MM.1S (cell line): ENCODE results near the gene ZNRF3.

Source experiments
- DNase-seq: peaks from one replicate; pipeline ENCODE4 v3.0.0-alpha.2; 2015
- H2AFZ ChIP-seq: fragments of 300-600 bp; sonication (generic); 2 replicates; pipeline ENCODE4 v1.6.0; 2016; ENCODE audit warnings: antibody characterized with exemption, low read length
- H3F3A ChIP-seq: fragments of 300-600 bp; sonication (generic); 2 replicates; pipeline ENCODE4 v1.6.1; 2016; ENCODE audit warnings: mild to moderate bottlenecking, antibody characterized with exemption, low read length, moderate library complexity, mixed read lengths; ENCODE audit not compliant: insufficient read depth
- H3K27ac ChIP-seq: fragments of 300-600 bp; sonication (generic); 2 replicates; pipeline ENCODE4 v1.5.1; 2016; ENCODE audit warnings: mild to moderate bottlenecking, low read length
- H3K27me3 ChIP-seq: fragments of 300-600 bp; sonication (generic); replicated peaks from 2 replicates; pipeline ENCODE4 v1.6.0; 2016; ENCODE audit warnings: low read length; ENCODE audit not compliant: insufficient read depth
- H3K36me3 ChIP-seq: fragments of 300-600 bp; sonication (generic); replicated peaks from 2 replicates; pipeline ENCODE4 v1.6.1; 2016; ENCODE audit warnings: mild to moderate bottlenecking, low read length, mixed read lengths; ENCODE audit not compliant: insufficient read depth
- H3K4me1 ChIP-seq: fragments of 300-600 bp; sonication (generic); 2 replicates; pipeline ENCODE4 v1.6.1; 2016; ENCODE audit warnings: low read length, mixed read lengths
- H3K4me2 ChIP-seq: fragments of 300-600 bp; sonication (generic); 2 replicates; pipeline ENCODE4 v1.6.0; 2016; ENCODE audit warnings: low read depth, low read length
- H3K4me3 ChIP-seq: fragments of 300-600 bp; sonication (generic); 2 replicates; pipeline ENCODE4 v1.5.1; 2016; ENCODE audit warnings: low read length, mixed read lengths
- H3K79me2 ChIP-seq: fragments of 300-600 bp; sonication (generic); 2 replicates; pipeline ENCODE4 v1.6.1; 2016; ENCODE audit warnings: mixed run types, low read length, mixed read lengths
- H3K9ac ChIP-seq: fragments of 300-600 bp; sonication (generic); 2 replicates; pipeline ENCODE4 v1.6.1; 2016; ENCODE audit warnings: low read length, mixed read lengths
- H3K9me2 ChIP-seq: fragments of 300-600 bp; sonication (generic); replicated peaks from 2 replicates; pipeline ENCODE4 v1.6.1; 2016; ENCODE audit warnings: mild to moderate bottlenecking, low read length, mixed read lengths; ENCODE audit not compliant: insufficient read depth
- H3K9me3 ChIP-seq: fragments of 300-600 bp; sonication (generic); replicated peaks from 2 replicates; pipeline ENCODE4 v1.6.1; 2016; ENCODE audit warnings: mild to moderate bottlenecking, low read length, mixed read lengths; ENCODE audit not compliant: insufficient read depth
- H4K20me1 ChIP-seq: fragments of 300-600 bp; sonication (generic); 2 replicates; pipeline ENCODE4 v1.6.1; 2016; ENCODE audit warnings: mild to moderate bottlenecking, low read length, moderate library complexity, mixed read lengths; ENCODE audit not compliant: insufficient read depth
- EZH2 ChIP-seq: fragments of 300-600 bp; sonication (generic); optimal IDR thresholded peaks from 2 replicates; pipeline ENCODE3; 2017; ENCODE audit warnings: low read depth, mild to moderate bottlenecking, antibody characterized with exemption, low read length, mixed read lengths
- EZH2phosphoT487 ChIP-seq: fragments of 300-600 bp; sonication (generic); IDR thresholded peaks from 2 replicates; pipeline ENCODE4 v1.6.1; 2018; ENCODE audit warnings: antibody characterized with exemption, low read length
- TF ChIP-seq, protein P1 (sequence below): fragments of 300-600 bp; sonication (generic); IDR thresholded peaks from 2 replicates; pipeline ENCODE4 v1.5.1; 2016; ENCODE audit warnings: antibody characterized with exemption, low read length, mixed read lengths

ZNRF3 gene

DNA sequence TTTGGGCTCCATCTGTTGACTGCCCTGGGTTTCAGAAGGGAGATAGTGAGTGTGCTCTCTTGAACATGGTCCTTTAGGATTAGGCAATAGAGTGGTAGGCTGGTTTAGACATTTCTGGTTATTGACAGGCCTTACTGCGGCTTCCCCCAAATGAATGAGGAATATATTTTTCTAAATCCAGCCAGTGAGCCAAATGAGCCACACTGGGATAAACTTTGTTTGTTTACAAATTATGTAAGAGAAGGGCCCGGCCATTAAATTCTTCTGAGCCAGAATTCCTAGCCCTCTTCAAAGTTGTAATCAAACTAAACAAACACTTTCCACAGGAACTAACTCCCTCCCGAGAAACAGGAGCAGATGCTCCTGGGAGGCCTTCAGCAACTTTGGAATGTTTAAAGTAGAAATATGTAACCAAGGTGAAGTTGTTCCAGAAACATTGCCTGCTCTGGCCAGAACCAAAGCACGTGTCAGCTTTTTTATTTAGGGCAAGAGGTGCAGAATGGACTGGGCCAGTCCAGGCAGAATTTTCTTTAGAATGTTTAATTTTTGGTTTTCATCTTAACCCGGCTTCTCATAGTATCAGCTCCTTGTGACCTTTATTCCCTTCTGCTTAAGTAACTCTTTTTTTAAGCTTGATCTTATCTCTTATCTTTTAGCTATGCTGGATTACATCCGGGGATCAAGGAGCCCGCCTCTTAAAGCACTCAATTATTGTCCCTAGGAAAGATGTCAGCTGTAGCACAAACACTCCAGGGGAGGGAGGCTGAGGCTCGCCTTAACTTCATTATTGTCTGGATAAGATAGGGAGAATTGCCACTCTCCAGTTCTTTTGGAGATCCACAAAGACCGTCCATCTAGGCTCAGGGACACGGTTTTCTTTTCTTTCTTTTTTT is 28.7 kb downstream of the ZNRF3 start:
- H3K9ac ChIP-seq: no peak overlapping the region
- peaks cover 26% of the 10 kb centered on the region for H3K79me2 ChIP-seq
- H3K4me1 ChIP-seq: no peaks in the 10 kb centered on the region
- H4K20me1 ChIP-seq: no peaks in the 10 kb centered on the region; the same call in 1 of the 2 replicates
- H3K9me2 ChIP-seq: no peaks in the 10 kb centered on the region
- no peak for DNase-seq
- no peaks in the 10 kb centered on the region for H3K9me3 ChIP-seq
- TF ChIP-seq EZH2: no peak
- TF ChIP-seq, protein P1, sequence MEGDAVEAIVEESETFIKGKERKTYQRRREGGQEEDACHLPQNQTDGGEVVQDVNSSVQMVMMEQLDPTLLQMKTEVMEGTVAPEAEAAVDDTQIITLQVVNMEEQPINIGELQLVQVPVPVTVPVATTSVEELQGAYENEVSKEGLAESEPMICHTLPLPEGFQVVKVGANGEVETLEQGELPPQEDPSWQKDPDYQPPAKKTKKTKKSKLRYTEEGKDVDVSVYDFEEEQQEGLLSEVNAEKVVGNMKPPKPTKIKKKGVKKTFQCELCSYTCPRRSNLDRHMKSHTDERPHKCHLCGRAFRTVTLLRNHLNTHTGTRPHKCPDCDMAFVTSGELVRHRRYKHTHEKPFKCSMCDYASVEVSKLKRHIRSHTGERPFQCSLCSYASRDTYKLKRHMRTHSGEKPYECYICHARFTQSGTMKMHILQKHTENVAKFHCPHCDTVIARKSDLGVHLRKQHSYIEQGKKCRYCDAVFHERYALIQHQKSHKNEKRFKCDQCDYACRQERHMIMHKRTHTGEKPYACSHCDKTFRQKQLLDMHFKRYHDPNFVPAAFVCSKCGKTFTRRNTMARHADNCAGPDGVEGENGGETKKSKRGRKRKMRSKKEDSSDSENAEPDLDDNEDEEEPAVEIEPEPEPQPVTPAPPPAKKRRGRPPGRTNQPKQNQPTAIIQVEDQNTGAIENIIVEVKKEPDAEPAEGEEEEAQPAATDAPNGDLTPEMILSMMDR: no peak
- no peak for TF ChIP-seq EZH2phosphoT487
- no peak overlapping the region for H3K27ac ChIP-seq
- no peak overlapping the region for H2AFZ ChIP-seq
- H3K36me3 ChIP-seq: no peaks in the 10 kb centered on the region
- no peaks in the 10 kb centered on the region for H3F3A ChIP-seq
- H3K4me3 ChIP-seq: no peak overlapping the region
- H3K27me3 ChIP-seq: no peaks in the 10 kb centered on the region
- no peak overlapping the region for H3K4me2 ChIP-seq

DNA sequence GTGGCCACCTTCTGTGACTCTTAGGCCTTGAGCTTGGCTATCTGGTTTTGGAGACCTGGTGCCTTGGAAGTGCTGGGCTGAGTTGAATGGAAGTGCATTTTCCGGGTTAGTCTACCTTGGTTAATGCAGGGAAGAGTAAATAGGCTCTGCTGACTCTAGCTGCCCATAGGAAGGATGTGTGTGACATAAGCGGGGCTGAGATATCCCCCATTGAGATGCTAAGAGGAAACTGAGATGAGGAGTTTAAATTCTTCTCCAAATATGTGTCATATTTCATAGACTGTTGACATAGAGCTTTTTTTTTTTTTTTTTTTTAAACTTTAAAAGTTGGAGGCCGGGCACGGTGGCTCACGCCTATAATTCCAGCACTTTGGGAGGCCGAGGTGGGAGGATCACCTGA is 30.8 kb downstream of the ZNRF3 start:
- TF ChIP-seq EZH2phosphoT487 (no peak), EZH2 (no peak)
- TF ChIP-seq, protein P1: no peak
- H3K9me3 ChIP-seq: no peaks in the 10 kb centered on the region
- no peak overlapping the region for H2AFZ ChIP-seq
- H3K4me3 ChIP-seq: no peak overlapping the region
- H3K4me1 ChIP-seq: no peaks in the 10 kb centered on the region
- 0 out of 2 replicates have a peak, but pooled peaks cover 13% of the 10 kb centered on the region for H3K79me2 ChIP-seq
- H4K20me1 ChIP-seq: no peaks in the 10 kb centered on the region; the same call in 1 of the 2 replicates
- DNase-seq: no peak
- H3K27me3 ChIP-seq: no peaks in the 10 kb centered on the region
- no peak overlapping the region for H3K27ac ChIP-seq
- no peak overlapping the region for H3K4me2 ChIP-seq
- H3K9me2 ChIP-seq: no peaks in the 10 kb centered on the region
- H3F3A ChIP-seq: no peaks in the 10 kb centered on the region
- H3K36me3 ChIP-seq: no peaks in the 10 kb centered on the region
- no peak overlapping the region for H3K9ac ChIP-seq

DNA sequence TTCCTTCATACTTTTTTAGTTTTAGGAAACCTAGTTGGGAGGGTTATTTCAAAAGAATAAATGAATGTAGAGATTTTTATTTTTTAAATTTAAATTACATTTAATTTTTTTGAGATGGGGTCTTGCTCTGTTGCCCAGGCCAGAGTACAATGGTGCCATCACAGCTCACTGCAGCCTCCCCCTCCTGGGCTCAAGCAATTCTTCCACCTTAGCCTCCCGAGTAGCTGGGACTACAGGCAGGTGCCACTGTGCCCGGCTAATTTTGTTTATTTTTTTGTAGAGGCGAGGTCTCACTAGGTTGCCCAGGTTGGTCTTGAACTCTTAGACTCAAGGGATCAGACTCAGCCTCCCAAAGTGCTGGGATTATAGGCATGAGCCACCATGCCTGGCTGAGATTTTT is 32.6 kb downstream of the ZNRF3 start:
- Histone ChIP-seq H3K9me2 (no peaks in the 10 kb centered on the region), H3K4me3 (no peak overlapping the region), H3K36me3 (no peaks in the 10 kb centered on the region), H3K27me3 (no peaks in the 10 kb centered on the region), H3K9ac (no peak overlapping the region), H2AFZ (no peak overlapping the region), H3K4me2 (no peak overlapping the region), H3K27ac (no peak overlapping the region), H3F3A (no peaks in the 10 kb centered on the region), H3K9me3 (no peaks in the 10 kb centered on the region), H3K4me1 (no peaks in the 10 kb centered on the region), H4K20me1 (no peaks in the 10 kb centered on the region; the same call in 1 of the 2 replicates), H3K79me2 (0 out of 2 replicates have a peak, but pooled peaks cover 12% of the 10 kb centered on the region)
- DNase-seq: no peak
- TF ChIP-seq EZH2phosphoT487: no peak
- TF ChIP-seq EZH2: no peak
- TF ChIP-seq, protein P1: no peak
